DND-41 (cell line): ENCODE data around the gene ANXA3.

ENCODE experiments used
- ATAC-seq: fragments of 200-7000 bp; cut with Tn5 transposase; 3 replicates; pipeline ENCODE4 v1.9.1; 2021; ENCODE audit warnings: low read depth; ENCODE audit not compliant: insufficient read depth
- DNase-seq: peaks from one replicate; pipeline ENCODE4 v3.0.0-alpha.2; 2020
- H2AFZ ChIP-seq: 2 replicates; pipeline ENCODE4 v1.6.0; 2012; ENCODE audit warnings: low read depth, low read length
- H3K27ac ChIP-seq: 2 replicates; pipeline ENCODE4 v1.5.1; 2012; ENCODE audit warnings: low read length, inconsistent platforms
- H3K27me3 ChIP-seq: fragments of 200-600 bp; sonication (generic); 2 replicates; pipeline ENCODE4 v1.6.0; 2012; ENCODE audit warnings: low read length, mild to moderate bottlenecking, inconsistent platforms; ENCODE audit not compliant: insufficient read depth, poor library complexity
- H3K36me3 ChIP-seq: 2 replicates; pipeline ENCODE4 v1.5.1; 2012; ENCODE audit warnings: low read length, inconsistent platforms; ENCODE audit not compliant: insufficient read depth
- H3K4me1 ChIP-seq: 2 replicates; pipeline ENCODE4 v1.5.1; 2012; ENCODE audit warnings: mild to moderate bottlenecking, low read length; ENCODE audit not compliant: insufficient read depth
- H3K4me2 ChIP-seq: 2 replicates; pipeline ENCODE4 v1.6.0; 2012; ENCODE audit warnings: mild to moderate bottlenecking, moderate library complexity, low read length, inconsistent platforms; ENCODE audit not compliant: insufficient read depth
- H3K4me3 ChIP-seq, 2 experiments: fragments of 200-600 bp in 1 of 2; shearing (Covaris generic) in 1 of 2; 2 replicates each; pipeline ENCODE4 v1.5.1; 2012 to 2016; ENCODE audit warnings: inconsistent platforms in 2 of 2, low read length in 2 of 2, mild to moderate bottlenecking in 2 of 2, low read depth in 1 of 2, moderate library complexity in 1 of 2
- H3K79me2 ChIP-seq: 2 replicates; pipeline ENCODE4 v1.6.0; 2012; ENCODE audit warnings: low read length, inconsistent platforms; ENCODE audit not compliant: insufficient read depth
- H3K9ac ChIP-seq: 2 replicates; pipeline ENCODE4 v1.6.0; 2012; ENCODE audit warnings: low read depth, mild to moderate bottlenecking, inconsistent platforms, low read length, moderate library complexity
- H3K9me3 ChIP-seq: 2 replicates; pipeline ENCODE4 v1.5.1; 2012; ENCODE audit warnings: low read length, moderate library complexity, mild to moderate bottlenecking, inconsistent platforms; ENCODE audit not compliant: insufficient read depth, severe bottlenecking
- H4K20me1 ChIP-seq: 2 replicates; pipeline ENCODE4 v1.6.0; 2012; ENCODE audit warnings: low read length; ENCODE audit not compliant: insufficient read depth
- CTCF ChIP-seq: IDR thresholded peaks from 2 replicates; pipeline ENCODE4 v1.5.1; 2012; ENCODE audit warnings: borderline replicate concordance, low read length, moderate library complexity, mild to moderate bottlenecking; ENCODE audit not compliant: poor library complexity, severe bottlenecking; ENCODE audit errors: extremely low read depth
- EZH2 ChIP-seq: IDR thresholded peaks from 3 replicates; pipeline ENCODE4 v1.6.1; 2012; ENCODE audit warnings: borderline replicate concordance, low read depth, mild to moderate bottlenecking, moderate library complexity, low read length, inconsistent platforms; ENCODE audit not compliant: severe bottlenecking

The ANXA3 gene

GRCh38 chr4:78616046-78616498 lies 64.5 kb downstream of the ANXA3 start:
- H3K27ac ChIP-seq = no peak overlapping the region
- no peaks in the 10 kb centered on the region for H3K36me3 ChIP-seq
- no peak overlapping the region for H3K9ac ChIP-seq
- no peak overlapping the region for H2AFZ ChIP-seq
- no peak for DNase-seq
- no peaks in the 10 kb centered on the region for H3K27me3 ChIP-seq
- no peak overlapping the region for H3K4me2 ChIP-seq
- ATAC-seq = no peak
- no peak overlapping the region for H3K4me3 ChIP-seq
- no peaks in the 10 kb centered on the region for H4K20me1 ChIP-seq
- no peaks in the 10 kb centered on the region for H3K79me2 ChIP-seq
- peaks cover 56% of the 10 kb centered on the region for H3K4me1 ChIP-seq
- TF ChIP-seq EZH2 (no peak), CTCF (no peak)
- H3K9me3 ChIP-seq = no peaks in the 10 kb centered on the region

GRCh38 chr4:78618436-78618835 lies 66.9 kb downstream of the ANXA3 start:
- Histone ChIP-seq H4K20me1 (no peaks in the 10 kb centered on the region), H3K27me3 (no peaks in the 10 kb centered on the region), H3K4me1 (peaks cover 32% of the 10 kb centered on the region), H2AFZ (no peak overlapping the region), H3K79me2 (no peaks in the 10 kb centered on the region), H3K4me3 (no peak overlapping the region), H3K36me3 (no peaks in the 10 kb centered on the region), H3K4me2 (no peak overlapping the region), H3K9ac (no peak overlapping the region), H3K9me3 (no peaks in the 10 kb centered on the region), H3K27ac (no peak overlapping the region)
- TF ChIP-seq CTCF = no peak
- TF ChIP-seq EZH2 = no peak
- DNase-seq (no peak), ATAC-seq (no peak)

- Histone ChIP-seq H3K4me1 (peaks cover 11% of the 10 kb centered on the region), H2AFZ (no peak overlapping the region; the same call in 1 of the 2 replicates), H3K27me3 (no peaks in the 10 kb centered on the region), H3K79me2 (no peaks in the 10 kb centered on the region), H3K27ac (no peak overlapping the region), H3K9ac (no peak overlapping the region), H4K20me1 (no peaks in the 10 kb centered on the region), H3K4me3 (no peak overlapping the region), H3K36me3 (no peaks in the 10 kb centered on the region), H3K9me3 (no peaks in the 10 kb centered on the region), H3K4me2 (no peak overlapping the region)
- TF ChIP-seq CTCF = no peak
- no peak for TF ChIP-seq EZH2
- no peak for DNase-seq
- ATAC-seq = no peak
Measured at GRCh38 chr4:78621395-78621794, 69.8 kb downstream of the ANXA3 start.
